CD4-positive, alpha-beta T cell treated with Interleukin-10 for 1 hour (primary cell): ENCODE measurements around the gene TADA1.

ENCODE experiments used
- DNase-seq: peaks from one replicate; pipeline ENCODE4 v3.0.0-alpha.2; 2020

The TADA1 gene, protein sequence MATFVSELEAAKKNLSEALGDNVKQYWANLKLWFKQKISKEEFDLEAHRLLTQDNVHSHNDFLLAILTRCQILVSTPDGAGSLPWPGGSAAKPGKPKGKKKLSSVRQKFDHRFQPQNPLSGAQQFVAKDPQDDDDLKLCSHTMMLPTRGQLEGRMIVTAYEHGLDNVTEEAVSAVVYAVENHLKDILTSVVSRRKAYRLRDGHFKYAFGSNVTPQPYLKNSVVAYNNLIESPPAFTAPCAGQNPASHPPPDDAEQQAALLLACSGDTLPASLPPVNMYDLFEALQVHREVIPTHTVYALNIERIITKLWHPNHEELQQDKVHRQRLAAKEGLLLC

DNA sequence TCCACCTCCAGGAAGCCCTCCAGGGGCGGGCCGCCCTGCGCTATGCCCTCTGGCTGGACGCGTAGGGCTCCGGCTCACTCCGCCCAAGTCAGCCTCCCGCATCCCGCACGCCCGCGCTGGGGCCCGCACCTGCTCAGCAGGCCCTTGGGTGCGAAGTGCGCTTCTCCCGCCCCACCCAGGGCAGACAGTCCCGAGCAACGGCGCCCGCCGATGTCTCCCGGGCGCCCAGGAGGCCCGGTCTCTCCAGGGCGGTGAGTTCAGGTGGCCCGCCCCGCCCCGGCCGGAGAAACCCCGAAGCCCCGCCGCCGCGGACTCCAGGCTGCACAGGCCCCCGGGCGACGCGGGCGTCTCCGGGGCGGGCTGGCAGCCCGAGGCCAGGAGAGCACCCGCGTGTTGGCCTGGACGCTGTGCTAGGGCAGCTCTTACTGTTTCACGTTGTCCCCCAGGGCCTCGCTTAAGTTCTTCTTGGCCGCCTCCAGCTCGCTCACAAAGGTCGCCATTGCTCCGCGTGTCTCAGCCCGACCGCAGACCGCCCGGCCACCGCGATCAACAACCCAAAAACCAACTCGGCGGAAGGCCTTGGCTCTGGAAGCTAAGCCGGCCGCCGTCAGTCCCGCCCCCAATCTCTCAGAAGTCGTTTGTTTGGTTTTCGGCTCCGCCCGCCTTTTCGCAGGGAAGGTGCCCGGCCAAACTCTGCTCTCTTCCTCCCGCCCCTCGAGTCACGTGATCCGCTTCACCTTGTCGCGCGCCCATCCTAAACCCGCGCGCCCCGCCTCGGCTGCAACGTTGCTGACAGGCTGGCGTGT is at the start of gene TADA1:
Gene TADA1 (minus strand): TSS at position 531 of the 806 bp plus-strand sequence. CDS start 31 bp downstream, at position 500.
- DNase-seq: peak; percentile 97

DNA sequence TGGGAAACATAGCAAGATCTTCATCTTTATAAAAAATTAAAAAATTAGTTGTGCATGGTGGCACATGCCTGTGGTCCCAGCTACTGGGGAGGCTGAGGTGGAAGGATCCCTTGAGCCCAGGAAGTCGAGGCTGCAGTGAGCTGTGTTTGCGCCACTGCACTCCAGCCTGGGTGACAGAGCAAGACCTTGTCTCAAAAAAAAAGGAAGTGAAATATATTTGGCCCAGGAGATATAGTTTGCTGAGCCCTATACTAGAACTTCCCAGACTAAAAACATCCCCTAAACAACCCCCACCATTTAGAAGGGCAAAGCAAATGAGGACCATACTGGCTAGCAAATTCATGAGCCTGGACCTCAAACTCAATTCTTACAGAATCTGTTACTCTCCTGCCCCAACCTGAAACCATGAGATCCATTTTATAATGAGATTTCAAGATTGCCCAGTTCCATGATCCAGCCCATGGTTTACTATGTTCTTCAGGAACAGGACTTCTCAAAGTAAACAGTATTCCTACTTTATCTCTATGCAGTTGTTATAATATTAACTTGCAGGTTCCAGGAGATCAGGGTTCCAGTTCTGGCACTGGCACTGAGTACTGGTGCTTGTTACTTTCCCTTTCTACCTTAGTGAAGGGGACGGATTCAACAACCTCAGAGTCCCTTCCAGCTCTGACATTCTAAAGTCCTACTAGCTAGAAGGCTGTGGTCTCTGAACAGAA is 48.9 kb upstream of the TADA1 start:
- no peak for DNase-seq

DNA sequence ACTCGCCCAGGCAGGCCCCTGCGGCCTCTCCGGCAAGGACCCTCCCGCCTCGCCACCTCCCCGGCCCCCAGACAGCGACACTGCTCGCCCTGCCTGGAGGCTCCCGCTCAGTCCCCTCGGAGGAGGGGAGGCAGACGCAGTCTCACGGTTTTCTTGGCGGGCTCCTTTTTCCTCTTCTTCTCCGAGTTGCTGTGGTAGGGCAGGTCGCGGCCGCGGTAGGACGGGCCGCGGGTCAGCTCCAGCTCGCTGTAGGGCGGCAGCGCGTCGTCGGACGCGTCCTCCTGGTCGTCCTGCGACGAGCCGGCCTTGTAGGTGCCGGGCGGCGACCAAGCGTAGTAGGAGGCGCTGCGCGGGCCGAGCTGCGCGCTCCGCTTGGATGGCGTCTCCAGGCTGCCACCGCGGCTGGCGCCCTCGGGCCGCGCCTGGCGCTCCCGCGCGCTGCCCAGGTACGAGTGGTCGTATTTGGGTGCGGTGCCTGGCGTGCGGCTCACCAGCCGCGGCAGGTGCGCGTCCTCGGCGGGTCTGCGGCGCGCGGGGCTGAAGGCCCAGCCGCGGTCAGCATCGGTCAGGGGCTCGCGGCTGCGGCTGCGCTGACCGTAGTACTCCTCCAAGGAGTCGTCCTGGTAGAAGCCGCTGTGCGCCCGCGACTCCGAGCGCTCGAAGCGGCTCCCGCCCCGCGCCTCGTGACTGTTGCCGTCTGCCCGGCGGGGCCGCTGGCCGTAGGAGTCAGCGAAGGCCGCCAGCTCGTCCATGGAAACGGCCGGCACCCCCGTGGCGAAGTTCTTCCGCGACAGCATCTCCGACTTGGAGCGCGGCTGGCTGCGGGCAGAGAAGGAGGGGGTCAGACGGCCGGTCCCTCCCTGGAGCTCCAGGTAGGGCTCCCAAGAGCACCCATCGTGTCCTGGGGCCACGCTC is 44.8 kb upstream of the TADA1 start:
- DNase-seq: no peak

DNA sequence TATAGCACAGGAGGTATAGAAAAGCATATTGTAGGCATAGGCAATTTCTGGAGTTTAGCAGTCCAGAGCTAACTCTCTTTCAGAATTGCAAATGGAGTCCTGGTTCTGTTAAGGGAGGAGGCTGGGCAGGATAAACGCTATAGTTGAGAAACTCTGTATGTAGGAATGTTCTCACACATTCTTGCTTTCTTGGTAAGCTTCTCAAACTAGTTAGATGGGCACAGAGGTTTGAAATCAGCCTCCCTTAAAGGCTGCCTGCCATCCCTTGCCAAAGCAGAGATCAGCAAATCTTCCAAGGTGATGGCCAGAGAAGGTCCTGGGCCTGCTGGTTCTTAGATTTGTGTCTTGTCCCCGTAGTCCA is 42.9 kb upstream of the TADA1 start:
- no peak for DNase-seq

DNA sequence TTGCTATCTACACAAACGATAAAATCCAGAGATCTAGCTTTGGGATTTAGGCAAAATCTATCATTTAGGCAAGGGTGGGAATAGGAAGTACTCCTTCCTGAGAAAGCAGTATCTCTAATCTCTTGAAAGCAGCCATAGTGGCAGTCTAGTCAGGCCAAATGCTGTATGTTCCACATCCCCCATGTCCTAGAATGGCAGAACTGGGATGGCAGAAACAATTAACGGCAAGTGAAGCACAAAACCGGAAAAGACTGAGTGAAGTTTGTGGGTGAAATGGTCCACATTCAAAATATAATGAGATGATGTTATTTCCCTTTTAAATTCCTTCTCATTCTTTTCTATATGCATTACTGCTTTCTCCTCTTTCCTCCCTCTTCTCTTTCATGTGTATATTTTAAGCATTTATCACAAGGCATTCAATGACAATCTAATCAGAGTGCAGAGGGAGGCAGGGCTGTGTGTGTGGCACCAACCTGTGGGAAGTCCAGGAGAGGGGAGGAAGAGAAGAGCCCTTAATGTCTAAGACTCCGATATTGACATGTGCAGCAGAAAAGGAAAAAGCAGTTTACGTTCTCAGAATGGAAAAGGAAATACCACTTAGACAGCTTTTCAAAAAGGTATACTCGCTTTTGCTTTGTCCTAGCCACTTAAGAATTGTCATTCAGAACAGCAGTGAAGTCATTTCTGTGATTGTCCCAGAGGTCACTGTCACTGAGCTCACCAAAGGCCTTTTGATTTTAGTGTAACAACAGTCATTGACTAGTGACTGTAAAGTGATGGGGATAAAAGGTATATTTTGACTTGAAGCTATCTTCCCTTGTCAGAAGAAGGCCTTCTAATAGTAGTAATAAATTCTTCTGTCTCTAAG is 42.3 kb upstream of the TADA1 start:
- DNase-seq: no peak

DNA sequence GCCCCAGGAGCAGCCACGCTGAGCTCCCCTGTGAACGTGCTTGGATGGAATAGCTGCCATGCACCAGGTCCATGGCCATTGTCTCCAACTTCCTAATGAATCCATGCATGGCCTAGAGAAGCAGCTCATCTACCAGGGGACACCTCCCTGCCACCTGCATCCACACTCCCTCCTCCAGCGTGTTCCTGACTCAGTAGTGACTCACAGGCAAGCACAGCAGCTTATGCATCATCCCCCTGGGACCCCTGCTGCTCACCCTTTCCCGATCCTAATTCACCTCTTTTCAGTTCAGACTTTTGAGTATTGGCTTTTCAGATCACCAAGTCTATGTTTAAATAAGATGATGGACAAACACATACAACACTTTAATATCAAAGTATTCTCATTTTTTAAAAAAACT is 39.9 kb upstream of the TADA1 start:
- no peak for DNase-seq

DNA sequence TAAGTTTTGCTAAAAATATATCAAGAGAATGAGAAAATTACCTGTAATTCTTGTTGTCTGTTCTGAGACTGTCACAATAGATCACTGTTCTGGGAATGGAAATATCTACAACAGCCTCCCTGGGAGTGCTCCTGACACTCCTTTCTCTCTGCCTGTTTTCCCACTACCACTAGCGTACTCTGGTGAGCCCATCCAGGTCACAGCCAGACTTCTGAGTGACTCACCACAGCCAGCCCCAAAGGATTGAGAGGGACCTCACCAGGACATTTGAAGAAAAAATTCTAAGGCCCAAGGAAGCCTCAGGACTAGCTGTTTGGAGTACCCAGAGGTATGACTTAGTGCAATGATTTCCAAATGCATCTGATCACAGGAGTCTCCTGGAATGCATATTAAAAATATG is 39.0 kb upstream of the TADA1 start:
- no peak for DNase-seq

DNA sequence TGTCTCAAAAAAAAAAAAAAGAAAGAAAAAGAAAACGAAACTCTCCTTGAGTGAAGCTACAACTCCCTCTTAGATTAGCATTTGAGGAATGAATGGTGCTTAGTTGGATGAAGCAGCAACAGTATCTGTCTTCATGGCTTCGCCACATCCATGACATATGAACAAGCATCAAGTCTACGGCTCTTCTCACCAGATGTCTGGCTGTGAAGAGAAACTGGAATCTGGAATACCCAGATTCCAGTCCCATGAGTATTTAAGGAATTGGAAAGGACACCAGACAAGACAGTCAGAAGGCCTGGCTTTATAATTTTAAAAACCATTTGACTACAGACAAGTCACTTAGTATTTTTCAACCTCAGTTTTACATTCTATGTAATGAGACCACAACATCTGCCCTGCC is 38.0 kb upstream of the TADA1 start:
- DNase-seq: no peak

DNA sequence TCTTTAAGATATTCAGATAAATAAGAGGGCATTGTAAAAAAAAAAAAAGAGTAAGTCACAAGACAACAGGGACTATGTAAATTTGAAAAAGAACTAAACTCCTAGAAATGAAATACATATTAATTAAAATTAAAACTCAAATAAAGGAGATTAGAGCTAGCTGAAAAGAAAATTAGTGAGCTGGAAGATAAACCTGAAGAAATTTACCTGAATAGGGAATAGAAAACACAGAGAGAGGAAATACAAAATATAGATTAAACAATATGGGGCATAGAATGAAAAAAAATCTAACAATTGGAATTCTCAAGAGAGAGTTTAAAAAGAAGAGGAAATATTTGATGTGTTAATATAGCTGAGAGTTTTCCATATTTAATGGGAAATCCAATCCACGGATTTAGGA is 35.6 kb upstream of the TADA1 start:
- DNase-seq: no peak

DNA sequence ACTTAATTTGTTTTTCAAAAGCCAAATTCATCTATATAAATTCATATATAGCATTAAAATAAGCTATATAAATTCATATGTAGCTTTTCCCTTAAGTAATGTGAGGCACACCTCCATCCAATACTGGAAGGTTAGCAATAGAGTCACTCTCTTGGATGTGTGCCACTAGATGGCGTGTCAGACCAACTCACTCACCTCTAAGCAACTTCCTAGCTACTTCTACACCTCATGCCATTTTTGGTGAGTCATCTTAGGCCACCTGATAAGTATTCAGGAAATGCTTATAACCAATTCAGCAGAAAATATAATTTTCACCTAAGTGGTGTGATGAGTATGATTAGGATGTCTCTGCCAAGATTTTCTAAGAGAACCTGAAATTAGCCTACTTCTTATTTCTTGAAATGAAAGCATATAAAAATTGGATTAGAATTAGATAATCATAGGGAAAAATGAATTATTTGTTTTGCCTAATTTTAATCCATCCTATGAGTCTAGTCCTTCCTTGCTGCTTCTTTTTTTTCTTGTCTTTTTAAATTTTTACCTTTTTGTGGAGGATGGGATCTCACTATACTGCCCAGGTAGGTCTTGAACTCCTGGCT is 34.4 kb upstream of the TADA1 start:
- peak; percentile 84 for DNase-seq

DNA sequence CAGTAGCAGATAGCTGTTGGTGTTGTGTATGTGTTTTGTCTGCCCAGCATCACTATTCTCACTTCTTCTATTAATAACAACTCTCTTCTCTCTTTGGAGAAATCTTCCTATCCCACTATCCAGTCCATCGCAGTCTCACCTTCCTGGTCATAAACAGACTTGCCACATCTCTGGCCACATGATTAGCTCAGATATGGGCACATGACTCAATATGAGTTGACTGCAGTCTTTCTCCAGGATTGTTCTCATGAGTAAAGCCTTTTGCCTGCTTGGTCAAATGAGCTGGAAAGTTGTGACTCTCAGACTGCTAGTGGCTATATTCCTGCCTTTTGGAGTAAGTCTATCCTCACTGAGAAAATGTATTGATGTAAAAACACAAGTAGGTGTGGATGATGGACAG is 32.9 kb upstream of the TADA1 start:
- no peak for DNase-seq

DNA sequence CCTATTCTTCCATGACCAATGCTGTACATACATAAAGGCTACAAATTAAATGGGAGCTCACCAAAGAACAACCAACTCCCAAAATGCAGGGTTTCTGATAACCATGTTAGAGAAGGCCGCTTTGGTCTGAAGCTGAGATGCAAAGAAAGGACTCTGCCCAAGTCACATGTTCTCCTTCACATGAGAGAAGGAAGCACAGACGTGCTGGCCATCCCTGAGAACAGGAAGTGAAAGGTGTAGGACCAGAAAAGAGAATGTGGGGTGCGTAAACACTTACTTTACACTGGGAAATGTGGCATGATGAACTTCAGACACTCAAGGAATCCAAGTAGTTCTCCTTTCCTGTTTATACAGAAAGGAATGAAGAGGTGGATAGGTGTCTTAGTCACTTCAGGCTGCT is 31.7 kb upstream of the TADA1 start:
- DNase-seq: no peak

DNA sequence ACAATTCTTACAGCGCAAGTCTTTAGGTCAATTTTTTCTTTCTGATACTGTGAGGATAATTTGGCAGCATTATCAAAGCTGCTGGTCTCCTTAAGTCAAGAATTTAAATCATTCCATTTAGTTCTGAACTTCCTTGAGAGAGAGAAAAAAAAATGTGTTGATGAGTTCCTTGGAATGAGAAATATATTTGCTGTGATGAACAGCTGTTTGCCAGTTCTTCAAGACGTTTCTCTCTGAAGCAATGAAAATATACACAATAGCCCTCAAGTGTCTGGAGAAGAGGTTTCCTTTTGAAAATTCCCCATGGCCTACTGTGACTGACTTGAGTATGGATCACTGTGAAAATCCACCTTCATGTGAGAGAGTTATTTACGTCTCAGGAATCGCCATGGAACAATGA is 31.0 kb upstream of the TADA1 start:
- no peak for DNase-seq

DNA sequence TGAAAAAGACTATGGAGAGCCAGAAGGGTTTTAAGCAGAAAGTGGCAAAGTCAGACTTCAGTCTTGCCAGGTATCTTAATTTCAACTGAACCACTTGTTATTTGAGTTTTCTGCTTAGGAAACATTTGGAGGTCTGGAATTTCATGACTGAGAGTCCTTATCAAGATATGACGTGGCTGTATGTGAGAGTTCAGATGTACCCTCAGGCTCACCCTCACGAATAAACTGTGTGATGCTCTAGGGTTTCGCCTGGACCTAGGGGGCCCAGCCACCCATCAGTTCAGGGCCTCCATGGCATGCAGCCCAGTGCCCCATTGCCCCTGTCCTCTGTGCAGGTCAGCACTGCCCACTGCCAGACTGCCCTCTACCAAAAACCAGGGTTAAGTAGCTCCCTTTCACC is 30.6 kb upstream of the TADA1 start:
- no peak for DNase-seq

DNA sequence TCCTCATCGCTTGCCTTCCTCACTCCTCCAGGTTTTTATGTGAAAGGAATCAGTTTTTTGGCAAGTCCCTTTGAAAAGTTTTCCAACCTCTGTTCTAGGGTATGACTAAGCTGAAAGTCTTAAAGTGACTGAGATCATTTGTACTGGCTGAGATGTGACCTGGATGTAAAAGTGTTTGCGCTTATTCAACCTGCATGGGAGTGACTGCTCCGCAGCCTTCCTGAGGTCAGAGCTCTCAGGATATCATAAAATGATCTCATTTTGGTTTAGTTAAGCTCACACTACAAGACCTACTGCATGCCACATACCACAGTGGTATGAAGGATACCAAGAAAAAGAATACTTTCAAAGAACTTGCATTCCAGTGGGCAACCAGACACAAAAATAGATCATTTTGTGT is 29.8 kb upstream of the TADA1 start:
- no peak for DNase-seq

DNA sequence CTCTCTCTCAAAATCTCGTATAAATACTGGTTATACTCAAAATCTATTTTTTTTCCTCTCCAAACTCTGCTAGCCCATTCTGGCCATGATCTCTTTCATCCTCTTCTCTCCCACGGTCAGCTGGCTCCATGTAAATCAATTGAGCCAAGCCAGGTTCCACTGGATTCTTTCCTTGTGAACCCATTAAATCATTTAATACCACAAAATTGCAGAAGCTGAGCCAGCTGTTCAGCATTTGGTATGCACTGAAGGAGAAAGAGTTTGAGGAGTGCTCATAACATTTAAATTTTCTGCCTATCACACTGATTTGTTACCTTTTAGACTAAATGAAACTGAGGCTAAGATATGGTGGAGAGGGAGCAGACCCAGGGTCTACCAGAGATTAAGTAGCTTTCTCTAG is 29.1 kb upstream of the TADA1 start:
- no peak for DNase-seq

DNA sequence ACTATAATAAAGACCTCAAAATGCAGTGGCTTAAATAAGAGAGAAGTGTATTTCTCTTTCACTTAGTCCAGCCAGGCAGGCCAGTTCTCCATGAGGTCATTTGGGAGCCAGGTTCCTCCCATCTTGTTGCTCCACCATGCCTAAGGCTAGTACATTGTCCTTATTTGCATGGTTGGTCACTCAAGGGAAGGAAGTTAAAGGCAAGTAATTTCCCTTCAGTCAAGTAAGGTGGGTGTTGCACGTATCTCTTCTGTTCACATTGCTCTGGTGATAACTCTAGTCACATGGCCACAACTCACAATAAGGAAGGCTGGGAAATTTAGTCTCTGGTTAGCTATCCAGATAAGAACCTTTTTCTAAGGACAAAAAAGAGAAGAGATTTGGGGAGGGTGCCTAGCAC is 27.2 kb upstream of the TADA1 start:
- DNase-seq: no peak

DNA sequence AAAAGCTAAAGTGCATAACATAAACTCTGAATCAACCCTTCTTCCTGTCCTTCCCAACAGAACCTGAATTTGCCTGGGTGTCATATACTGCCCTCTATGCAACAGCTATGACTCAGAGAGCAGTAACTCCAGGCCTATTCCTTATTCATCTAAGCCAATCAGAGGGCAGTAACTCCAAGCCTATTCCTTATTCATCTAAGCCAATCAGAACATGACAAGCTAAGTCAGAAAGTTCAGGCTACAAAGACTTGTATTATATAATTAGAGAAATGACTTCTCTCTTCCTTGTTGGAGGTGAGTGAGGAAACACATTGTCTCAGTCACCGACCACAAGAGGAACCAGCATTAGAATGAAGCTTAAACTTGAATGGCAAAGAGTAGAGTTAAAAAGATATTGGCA is 26.2 kb upstream of the TADA1 start:
- peak; percentile 6 for DNase-seq

DNA sequence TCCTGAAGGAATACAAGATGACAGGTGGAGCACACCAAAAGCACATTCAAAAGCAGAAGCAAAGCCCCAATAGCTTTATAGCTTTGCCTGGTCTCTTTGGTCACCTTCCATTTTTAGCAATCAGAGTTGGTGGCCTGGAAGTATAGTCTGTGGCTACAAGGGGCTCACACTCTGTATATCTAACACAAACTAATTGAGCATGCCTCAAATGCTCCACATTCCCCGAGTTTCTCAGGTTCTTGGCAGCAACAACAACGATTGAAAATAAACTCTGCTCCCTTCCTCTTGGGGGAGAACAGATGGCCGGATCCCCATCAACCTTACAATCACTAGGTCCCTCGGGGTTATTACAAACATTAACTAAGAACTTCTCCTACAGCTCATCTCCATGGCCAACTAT is 24.9 kb upstream of the TADA1 start:
- no peak for DNase-seq

DNA sequence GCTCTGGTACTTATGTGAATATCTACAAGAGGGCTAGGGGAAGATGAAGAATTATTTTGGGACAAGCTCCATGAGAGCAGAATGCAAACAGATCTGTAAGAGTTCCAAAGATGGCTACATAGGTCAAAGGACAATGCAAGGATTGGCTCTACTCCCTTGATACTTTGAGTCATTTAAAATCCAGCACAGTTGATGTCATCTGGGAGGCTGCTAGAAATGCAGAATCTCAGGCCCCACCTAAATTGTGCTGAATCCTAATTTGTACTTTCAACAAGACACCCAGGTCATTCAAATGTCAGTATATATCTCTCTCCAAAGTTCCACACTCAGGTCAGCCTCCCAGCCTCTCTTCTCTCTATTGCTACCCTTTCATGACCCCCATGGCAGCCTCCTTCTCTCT is 23.7 kb upstream of the TADA1 start:
- DNase-seq: no peak

DNA sequence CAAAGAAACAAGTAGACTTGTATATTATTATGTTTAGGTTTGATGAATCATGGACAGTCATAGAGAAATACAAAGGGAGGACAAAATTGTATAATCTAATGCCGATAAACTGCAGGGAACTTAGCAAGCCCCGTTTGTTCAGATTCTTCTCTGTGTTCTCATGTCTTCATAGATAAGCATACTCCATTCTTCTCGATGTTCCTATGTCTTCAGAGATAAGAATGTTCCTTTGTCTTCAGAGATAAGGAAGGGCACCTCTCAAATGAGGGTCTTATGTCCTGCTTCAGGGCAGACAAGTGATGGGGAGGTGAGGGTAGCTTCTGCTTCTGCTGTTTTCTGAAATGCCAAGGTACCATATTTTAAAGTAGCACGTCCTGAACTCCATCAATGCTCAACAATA is 19.7 kb upstream of the TADA1 start:
- no peak for DNase-seq
